Measurements from ENCODE around the gene REEP2.

The REEP2 gene

DNA sequence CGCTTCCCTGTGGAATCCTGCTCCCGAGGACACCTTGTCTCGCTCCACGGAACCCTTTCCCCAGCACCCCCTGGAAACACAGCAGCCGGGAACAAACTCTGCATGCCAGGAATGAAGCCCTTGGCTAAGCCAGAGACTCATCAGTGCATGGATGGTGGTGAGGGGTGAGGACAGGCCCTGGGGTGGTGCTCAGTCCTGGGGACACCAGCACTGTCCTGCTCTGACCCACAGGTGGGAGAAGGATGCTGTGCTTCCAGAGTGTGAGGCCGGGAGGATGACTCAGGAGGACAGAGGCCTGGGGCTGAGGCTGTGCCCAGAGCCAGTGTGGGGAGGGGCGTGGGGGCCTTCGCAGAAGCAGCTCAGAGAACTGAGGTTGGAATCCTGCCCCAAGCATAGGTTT, 15.3 kb downstream of the REEP2 start:
- no peaks in the 10 kb centered on the region for H3K27me3 ChIP-seq (ENCODE audit: low read depth)
- no peak overlapping the region for H3K4me3 ChIP-seq
- no peaks in the 10 kb centered on the region for H3K36me3 ChIP-seq (replicated peaks)
- in situ Hi-C loops (cut with MboI; ENCODE audit: low sequenced_read_pairs) = loop anchor here (5.0 kb wide), 1 partner anchor 48 kb away; no protein-coding TSS in a partner anchor
- peaks cover 8% of the 10 kb centered on the region for H3K4me1 ChIP-seq
- DNase-seq (ENCODE audit: low spot score in 2 of 2) = no peak
- no peaks in the 10 kb centered on the region for H3K9me3 ChIP-seq

DNA sequence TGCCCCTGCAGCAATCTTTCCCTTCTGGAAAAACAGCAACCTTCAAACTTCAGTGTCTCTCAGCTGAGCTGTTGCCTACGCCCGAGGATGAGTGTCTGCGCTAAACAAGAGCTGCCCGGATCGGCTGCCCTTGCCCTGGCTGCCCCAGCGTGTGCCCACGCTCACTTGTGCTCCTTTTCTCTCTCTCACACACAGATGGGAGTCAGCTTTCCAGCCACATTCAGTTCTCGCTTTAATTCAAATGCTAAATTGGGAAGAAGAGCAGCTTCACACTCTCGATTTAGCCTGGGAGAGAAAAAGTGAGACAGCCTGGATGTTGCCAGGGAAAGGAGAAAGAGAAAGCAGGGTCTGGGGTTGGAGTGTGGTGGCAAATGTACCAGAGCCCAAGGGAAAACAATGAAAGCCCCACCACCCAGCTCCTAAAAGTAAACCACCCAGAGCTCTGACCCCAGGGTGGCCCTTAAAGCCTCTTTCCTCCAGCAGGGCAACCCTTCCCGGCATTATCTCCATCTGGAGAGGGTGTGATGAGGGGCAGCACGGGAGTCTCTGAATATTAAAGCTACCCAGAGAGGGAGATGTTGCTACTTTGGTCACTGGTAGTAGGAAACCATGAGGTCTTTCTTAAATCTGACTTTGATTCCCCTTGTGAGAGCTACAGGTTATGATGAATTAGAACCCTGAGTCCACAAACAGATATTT, 16.5 kb downstream of the REEP2 start:
- no peaks in the 10 kb centered on the region for H3K27me3 ChIP-seq (ENCODE audit: low read depth)
- in situ Hi-C loops (cut with MboI; ENCODE audit: low sequenced_read_pairs) = no loop called here
- H3K9me3 ChIP-seq = no peaks in the 10 kb centered on the region

DNA sequence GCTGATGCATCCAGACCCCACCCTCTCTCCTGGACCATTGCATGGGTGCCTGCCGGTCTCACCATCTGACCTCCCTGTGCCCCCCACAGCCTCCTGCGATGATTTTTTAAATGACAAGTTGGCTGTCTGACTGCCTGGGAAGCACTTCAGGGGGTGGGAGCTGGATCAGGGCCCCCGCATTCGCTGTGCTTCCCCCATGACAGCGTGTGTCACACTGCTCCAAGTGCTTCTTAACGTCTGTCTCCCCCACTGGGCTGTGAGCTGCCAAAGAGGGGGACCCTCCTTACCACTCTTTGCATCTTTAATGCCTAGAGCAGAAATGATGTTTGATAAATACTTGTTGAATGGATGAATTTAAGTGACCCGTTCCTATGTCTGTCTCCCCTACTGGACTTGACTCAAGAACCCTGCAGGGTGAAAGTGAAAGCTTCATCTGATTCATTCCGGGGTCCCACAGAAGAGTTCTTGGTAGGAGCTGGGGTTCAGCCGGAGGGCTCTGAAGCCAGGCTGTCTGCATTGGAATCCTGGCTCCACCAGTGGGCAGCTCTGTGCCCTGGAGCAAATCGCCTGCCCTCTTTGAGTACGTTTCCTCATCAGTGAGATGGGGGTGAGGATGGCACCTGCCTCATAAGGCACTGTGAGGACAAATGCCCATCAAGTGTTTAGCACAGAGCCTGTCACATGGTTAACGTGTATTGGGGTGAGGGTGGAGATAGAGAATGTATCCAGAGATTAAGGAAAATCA, 18.8 kb downstream of the REEP2 start:
- in situ Hi-C loops (cut with MboI; ENCODE audit: low sequenced_read_pairs) = no loop called here
- no peaks in the 10 kb centered on the region for H3K4me1 ChIP-seq

More for the DNA sequence above, 16.5 kb downstream of the REEP2 start:
- DNase-seq (ENCODE audit: low spot score in 2 of 2) = no peak
- Histone ChIP-seq H3K4me1 (no peaks in the 10 kb centered on the region), H3K4me3 (no peak overlapping the region), H3K36me3 (replicated peaks) (no peaks in the 10 kb centered on the region)

DNA sequence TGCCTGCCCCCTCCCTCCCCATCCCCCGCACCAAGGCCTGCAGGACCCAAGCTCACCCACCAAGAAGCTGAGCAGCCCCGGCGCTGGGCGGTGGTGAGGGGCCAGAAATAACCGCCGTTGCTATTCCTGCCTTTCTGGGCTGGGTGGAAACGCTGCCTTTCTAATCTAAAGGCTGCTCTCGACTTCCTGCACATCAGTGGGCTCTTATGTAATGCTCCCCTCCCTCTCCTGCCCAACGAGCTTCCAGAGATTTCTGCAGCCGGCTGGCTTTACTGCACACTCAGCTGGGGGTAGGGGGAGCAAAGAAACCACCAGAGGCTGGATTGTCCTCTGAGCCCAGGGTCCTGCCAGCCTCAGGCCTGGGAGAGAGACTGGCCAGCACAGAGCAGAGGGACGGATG, 19.5 kb downstream of the REEP2 start:
- no peak for DNase-seq (ENCODE audit: low spot score in 2 of 2)
- no peaks in the 10 kb centered on the region for H3K9me3 ChIP-seq
- H3K4me1 ChIP-seq = peaks cover under 1% of the 10 kb centered on the region; the same call in 1 of the 2 replicates
- no peak overlapping the region for H3K4me3 ChIP-seq
- no peaks in the 10 kb centered on the region for H3K27me3 ChIP-seq (ENCODE audit: low read depth)
- in situ Hi-C loops (cut with MboI; ENCODE audit: low sequenced_read_pairs) = no loop called here
- H3K36me3 ChIP-seq (replicated peaks) = no peaks in the 10 kb centered on the region

More for the DNA sequence above, 18.8 kb downstream of the REEP2 start:
- Histone ChIP-seq H3K4me3 (no peak overlapping the region), H3K9me3 (no peaks in the 10 kb centered on the region), H3K36me3 (replicated peaks) (no peaks in the 10 kb centered on the region), H3K27me3 (ENCODE audit: low read depth) (no peaks in the 10 kb centered on the region)
- no peak for DNase-seq (ENCODE audit: low spot score in 2 of 2)

DNA sequence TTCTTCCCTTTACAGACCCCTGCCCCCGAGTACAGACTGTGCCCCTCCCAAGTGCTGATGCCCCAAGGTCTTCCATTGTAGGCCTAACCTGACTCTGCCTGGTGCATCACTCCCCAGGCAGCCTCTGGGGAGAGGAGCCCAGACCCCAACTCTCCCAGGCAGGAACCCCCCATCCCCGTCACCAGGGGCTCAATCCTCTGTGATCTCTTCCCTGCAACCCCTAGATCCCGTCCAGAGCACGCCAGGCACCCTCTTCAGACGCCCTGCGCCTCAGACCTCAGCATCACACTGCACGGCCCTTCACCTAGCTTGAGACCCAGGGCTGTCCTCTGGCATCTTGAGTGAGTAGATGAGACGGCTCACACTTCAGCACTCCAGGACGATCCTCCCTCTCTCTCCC, 20.0 kb downstream of the REEP2 start:
- in situ Hi-C loops (cut with MboI; ENCODE audit: low sequenced_read_pairs) = no loop called here
- no peak for DNase-seq (ENCODE audit: low spot score in 2 of 2)
- H3K27me3 ChIP-seq (ENCODE audit: low read depth) = no peaks in the 10 kb centered on the region
- peaks cover 5% of the 10 kb centered on the region; the same call in 1 of the 2 replicates for H3K4me1 ChIP-seq
- no peaks in the 10 kb centered on the region for H3K36me3 ChIP-seq (replicated peaks)
- no peak overlapping the region for H3K4me3 ChIP-seq
- no peaks in the 10 kb centered on the region for H3K9me3 ChIP-seq

DNA sequence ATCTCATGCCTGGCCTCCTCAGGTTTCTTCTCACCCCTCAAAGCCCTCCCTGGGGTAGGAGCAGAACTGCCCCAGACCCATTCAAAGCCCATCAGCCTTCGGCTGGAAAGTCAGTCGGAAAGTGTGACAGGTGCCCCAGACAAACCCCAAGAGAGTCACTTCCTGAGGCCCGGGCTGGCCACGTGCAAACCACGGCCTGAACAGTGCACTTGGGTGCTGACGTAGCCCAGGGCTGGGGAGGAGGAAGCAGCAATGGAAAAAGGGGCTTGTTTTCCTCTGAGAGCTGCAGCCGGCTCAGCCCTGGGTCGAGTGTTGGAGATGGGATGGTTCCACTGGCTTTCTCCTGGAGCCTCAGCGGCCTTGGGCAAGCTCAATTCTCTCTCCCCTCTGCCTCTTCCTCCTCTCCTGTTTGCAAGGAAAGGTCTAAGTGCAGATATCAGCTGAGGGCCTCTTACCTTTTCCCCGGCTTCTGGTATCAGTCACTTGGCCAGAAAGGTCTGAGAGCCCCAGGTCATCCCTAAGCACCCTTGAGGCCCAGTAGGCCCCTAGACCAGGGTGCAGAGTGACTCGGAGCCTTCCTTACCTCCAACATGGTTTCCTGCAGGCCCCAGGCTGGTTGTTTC, 20.6 kb downstream of the REEP2 start:
- DNase-seq (ENCODE audit: low spot score in 2 of 2) = no peak
- in situ Hi-C loops (cut with MboI; ENCODE audit: low sequenced_read_pairs) = no loop called here
- peaks cover 5% of the 10 kb centered on the region for H3K4me1 ChIP-seq

DNA sequence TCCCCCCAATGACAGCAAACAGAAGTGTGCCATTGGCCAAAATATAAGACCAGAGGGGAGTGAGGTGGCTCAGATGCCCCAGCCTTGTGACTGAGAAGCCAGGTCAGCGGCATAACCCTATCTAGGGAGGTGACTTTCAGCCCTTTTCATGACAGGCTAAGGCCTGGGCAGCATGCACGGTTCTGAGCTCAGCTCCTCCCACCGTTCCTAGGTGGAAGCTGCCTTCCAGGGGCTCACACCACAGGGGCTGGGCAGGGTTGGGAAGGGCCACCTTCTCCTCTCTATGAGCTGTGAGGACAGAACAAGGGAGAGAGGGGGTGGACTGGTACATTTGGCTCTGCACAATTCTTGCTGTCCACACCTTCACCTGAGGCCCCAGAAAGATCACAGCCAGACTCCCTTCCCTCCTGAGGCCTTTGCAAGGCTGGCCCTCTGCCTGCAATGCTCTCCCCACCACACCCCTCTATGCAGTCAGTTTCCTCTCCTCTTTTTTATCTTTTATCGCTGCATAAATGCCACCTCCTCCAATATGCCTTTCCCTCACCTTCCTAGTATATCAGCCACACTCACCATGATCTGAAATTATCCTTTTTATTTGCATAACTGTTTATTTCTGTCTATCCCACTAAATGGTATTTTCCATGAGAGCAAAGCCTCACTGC, 21.3 kb downstream of the REEP2 start:
- no peaks in the 10 kb centered on the region for H3K27me3 ChIP-seq (ENCODE audit: low read depth)
- H3K4me3 ChIP-seq = no peak overlapping the region
- in situ Hi-C loops (cut with MboI; ENCODE audit: low sequenced_read_pairs) = no loop called here
- H3K36me3 ChIP-seq (replicated peaks) = no peaks in the 10 kb centered on the region
- peaks cover 5% of the 10 kb centered on the region for H3K4me1 ChIP-seq
- no peak for DNase-seq (ENCODE audit: low spot score in 2 of 2)
- H3K9me3 ChIP-seq = no peaks in the 10 kb centered on the region

More for the DNA sequence above, 20.6 kb downstream of the REEP2 start:
- no peaks in the 10 kb centered on the region for H3K9me3 ChIP-seq
- H3K4me3 ChIP-seq = no peak overlapping the region
- H3K27me3 ChIP-seq (ENCODE audit: low read depth) = no peaks in the 10 kb centered on the region
- no peaks in the 10 kb centered on the region for H3K36me3 ChIP-seq (replicated peaks)

DNA sequence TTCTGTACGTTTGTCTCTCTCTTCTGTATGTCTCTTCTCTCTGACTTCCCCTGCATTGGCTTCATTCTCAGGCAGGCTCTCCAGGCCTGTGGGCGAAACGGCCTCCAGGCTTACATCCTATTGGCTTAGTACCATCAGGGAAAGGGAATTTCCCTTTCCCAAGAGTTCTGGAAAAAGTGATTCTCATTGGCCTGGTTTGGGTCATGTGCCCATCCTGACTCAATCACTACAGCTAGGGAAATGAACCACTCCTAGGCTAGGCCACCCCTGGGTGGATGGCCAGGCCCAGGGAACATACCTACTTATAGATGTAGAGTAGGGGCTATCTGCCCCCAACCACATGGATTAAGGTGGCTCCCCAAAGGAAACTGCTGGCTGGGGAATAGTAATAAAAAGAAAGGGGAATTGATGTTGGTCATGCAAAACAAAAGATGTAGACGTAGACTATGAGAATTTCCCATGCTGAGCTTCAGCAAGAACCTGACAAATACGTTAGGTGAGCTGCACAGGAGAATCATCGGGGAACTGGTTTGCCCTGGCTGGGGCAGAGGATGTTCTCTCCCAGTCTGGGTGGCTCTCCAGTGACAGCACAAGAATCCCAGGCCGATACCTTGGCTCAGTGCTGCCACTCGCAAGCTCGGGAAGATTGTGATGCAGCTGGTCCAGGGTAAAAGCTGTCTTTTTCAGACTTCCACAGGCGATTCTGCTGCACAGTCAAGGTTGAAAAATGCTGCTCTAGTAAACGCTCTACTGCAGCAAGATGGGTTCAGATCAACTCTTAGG, 22.7 kb downstream of the REEP2 start:
- no peaks in the 10 kb centered on the region for H3K9me3 ChIP-seq
- H3K4me1 ChIP-seq = peaks cover 5% of the 10 kb centered on the region
- H3K36me3 ChIP-seq (replicated peaks) = no peaks in the 10 kb centered on the region
- DNase-seq (ENCODE audit: low spot score in 2 of 2) = no peak
- no peaks in the 10 kb centered on the region for H3K27me3 ChIP-seq (ENCODE audit: low read depth)
- no peak overlapping the region for H3K4me3 ChIP-seq
- in situ Hi-C loops (cut with MboI; ENCODE audit: low sequenced_read_pairs) = no loop called here

DNA sequence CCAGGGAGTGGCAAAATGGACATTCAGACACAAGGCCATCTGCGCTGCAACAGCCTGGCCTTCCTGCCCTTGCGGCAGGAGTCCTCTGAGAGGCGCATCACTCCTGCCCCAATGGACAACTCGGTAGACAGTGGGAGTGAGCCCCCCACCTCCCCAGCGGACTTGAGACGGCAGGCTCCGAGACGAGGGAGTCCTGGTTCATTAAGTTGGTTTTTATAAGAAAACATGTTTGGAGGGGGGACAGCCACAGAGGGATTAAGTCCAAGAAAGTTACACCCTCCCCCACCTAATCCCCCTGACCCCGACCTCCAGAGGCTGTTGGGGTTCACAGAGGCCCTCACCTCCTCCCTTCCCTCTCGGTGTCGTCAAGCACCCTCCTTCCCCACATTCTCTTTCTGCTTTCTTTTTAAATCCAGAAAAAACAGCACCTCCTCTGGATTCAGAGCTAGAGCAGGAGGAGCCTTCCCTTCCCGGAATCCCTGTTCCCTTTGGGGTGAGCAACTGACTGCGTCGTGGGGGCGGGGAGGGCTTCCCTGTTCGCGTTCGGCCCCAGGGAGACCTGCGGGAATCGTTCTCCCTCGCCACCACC, 24.7 kb downstream of the REEP2 start:
- no peak for DNase-seq (ENCODE audit: low spot score in 2 of 2)

DNA sequence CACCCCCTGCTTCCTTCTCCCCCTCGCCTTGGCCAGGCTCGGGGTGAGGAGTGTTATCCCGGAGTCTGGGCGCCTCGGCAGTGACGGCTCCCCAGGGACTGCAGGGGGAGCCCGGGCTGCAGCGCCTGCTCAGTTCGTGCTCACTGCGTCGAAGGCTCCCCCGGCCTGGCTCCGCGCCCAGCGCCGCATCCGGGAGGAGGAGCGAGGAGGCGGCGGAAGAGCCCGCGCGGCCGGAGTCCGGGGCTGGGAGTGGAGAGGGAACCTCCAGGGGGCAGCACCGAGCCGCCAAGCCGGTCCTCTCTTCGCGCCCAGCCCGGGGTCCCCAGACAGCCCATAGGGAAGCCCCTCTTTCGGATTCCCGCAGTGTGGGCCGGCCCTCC, 25.1 kb downstream of the REEP2 start:
- peak; percentile 93 to 97 for DNase-seq (ENCODE audit: low spot score in 2 of 2)
- H3K27me3 ChIP-seq (ENCODE audit: low read depth) = no peaks in the 10 kb centered on the region
- H3K4me1 ChIP-seq = peaks cover 5% of the 10 kb centered on the region
- H3K36me3 ChIP-seq (replicated peaks) = no peaks in the 10 kb centered on the region
- in situ Hi-C loops (cut with MboI; ENCODE audit: low sequenced_read_pairs) = no loop called here
- H3K4me3 ChIP-seq = peak overlapping the region; percentile 100
- no peaks in the 10 kb centered on the region for H3K9me3 ChIP-seq

More for the DNA sequence above, 24.7 kb downstream of the REEP2 start:
- Histone ChIP-seq H3K36me3 (replicated peaks) (no peaks in the 10 kb centered on the region), H3K4me1 (peaks cover 5% of the 10 kb centered on the region), H3K4me3 (peak overlapping the region; percentile 100), H3K27me3 (ENCODE audit: low read depth) (no peaks in the 10 kb centered on the region), H3K9me3 (no peaks in the 10 kb centered on the region)
- in situ Hi-C loops (cut with MboI; ENCODE audit: low sequenced_read_pairs) = no loop called here

DNA sequence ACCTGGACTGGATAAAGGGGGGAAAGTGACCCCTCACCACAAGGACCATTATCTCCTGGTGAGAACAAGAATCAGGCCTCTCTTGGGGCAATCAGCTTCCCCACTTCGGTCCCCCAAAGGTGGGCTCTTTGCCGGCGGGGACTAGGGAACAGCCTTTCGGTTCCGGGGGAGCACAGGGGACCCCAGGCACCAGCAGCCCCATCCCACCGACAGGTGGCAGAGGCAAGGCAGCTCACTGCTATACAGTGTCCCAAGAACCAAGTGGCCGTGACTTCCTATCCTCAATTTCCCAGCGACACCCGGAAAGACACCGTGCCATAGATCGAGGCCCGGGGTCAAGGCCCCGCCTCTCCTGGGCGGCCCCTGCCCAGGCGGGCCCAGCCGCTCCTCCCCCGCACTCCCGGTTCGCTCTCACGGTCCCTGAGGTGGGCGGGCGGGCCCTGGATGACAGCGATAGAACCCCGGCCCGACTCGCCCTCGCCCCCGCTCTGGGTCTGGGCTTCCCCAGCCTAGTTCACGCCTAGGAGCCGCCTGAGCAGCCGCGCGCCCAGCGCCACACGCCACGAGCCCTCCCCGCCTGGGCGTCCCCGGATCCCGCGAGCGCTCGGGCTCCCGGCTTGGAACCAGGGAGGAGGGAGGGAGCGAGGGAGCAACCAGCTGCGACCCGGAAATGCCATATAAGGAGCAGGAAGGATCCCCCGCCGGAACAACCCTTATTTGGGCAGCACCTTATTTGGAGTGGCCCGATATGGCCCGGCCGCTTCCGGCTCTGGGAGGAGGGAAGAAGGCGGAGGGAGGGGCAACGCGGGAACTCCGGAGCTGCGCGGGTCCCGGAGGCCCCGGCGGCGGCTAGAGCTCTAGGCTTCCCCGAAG, 25.8 kb downstream of the REEP2 start:
- Histone ChIP-seq H3K27me3 (ENCODE audit: low read depth) (no peaks in the 10 kb centered on the region), H3K9me3 (no peaks in the 10 kb centered on the region), H3K4me1 (peaks cover 5% of the 10 kb centered on the region), H3K36me3 (replicated peaks) (no peaks in the 10 kb centered on the region), H3K4me3 (peak overlapping the region; percentile 100)
- peak; percentile 97 to 98 for DNase-seq (ENCODE audit: low spot score in 2 of 2)
- in situ Hi-C loops (cut with MboI; ENCODE audit: low sequenced_read_pairs) = no loop called here
